SK-N-MC (cell line): Measurements from ENCODE around the gene DHX16.

ENCODE experiments used
- EZH2 ChIP-seq: fragments of 200-600 bp; sonication (generic); IDR thresholded peaks from one replicate; pipeline ENCODE4 v1.6.1; 2017; ENCODE audit warnings: antibody characterized with exemption
- POLR2AphosphoS5 ChIP-seq: IDR thresholded peaks from 2 replicates; pipeline ENCODE4 v1.6.1; 2012; ENCODE audit warnings: mild to moderate bottlenecking, low read depth, low read length, borderline replicate concordance

GRCh38 chr6:30645989-30646388, 26.8 kb downstream of the DHX16 start:
- no peak for TF ChIP-seq EZH2
- no peak for TF ChIP-seq POLR2AphosphoS5
